Peyer's patch (tissue), 4 donors: ENCODE data around the gene LGALS9C. TPM values are rescaled to one million over a fixed set of nuclear protein-coding genes. Genes with fewer than 3 reads are reported as not detected.
A peak's percentile ranks its signal among the peaks of the same experiment; 100 is the strongest.
"Not testable (repeated sequence)": the region's sequence is repeated elsewhere in the genome, so short reads cannot be mapped to it uniquely, and the experiment has no call there.

ENCODE experiments used
- DNase-seq, 3 donors: peaks; one replicate each; pipeline ENCODE4 v3.0.0-alpha.2; 2017 to 2019
- H3K27ac ChIP-seq, 4 donors: fragments of 200-600 bp; sonication (generic); one replicate each; pipeline ENCODE4 v1.5.1; 2016 to 2019
- H3K27me3 ChIP-seq, 2 donors: fragments of 200-600 bp; sonication (generic); one replicate each; pipeline ENCODE4 v1.5.1; 2019
- H3K36me3 ChIP-seq, 3 donors: fragments of 200-600 bp; sonication (generic); one replicate each; pipeline ENCODE4 v1.5.1; 2016 to 2019
- H3K4me1 ChIP-seq, 4 donors: fragments of 200-600 bp; sonication (generic); one replicate each; pipeline ENCODE4 v1.5.1; 2016 to 2019
- H3K4me3 ChIP-seq, 4 donors: fragments of 200-600 bp; sonication (generic); 1 replicate in 3 of 4; 2 replicates in 1 of 4; pipeline ENCODE4 v1.5.1; 2016 to 2019; ENCODE audit warnings: mild to moderate bottlenecking in 1 of 4
- H3K9me3 ChIP-seq, 4 donors: fragments of 200-600 bp; sonication (generic); one replicate each; pipeline ENCODE4 v1.5.1; 2016 to 2019; ENCODE audit warnings: mild to moderate bottlenecking in 1 of 4
- small RNA-seq, 2 donors: library from RNA; depleted of rRNA; stranded (forward); fragments of <200 nt; gene quantifications; one replicate each; pipeline ENCODE3, GENCODE V24; 2016
- total RNA-seq, 4 donors: library from RNA; depleted of rRNA; stranded (reverse); fragments of >200 nt; gene quantifications; one replicate each; pipeline ENCODE4 v1.1.0, GENCODE V29; 2016

The LGALS9C gene
- total RNA-seq, 4 donors from 2014 or later = 15.3 to 47.3 (median 19.7) TPM

DNA sequence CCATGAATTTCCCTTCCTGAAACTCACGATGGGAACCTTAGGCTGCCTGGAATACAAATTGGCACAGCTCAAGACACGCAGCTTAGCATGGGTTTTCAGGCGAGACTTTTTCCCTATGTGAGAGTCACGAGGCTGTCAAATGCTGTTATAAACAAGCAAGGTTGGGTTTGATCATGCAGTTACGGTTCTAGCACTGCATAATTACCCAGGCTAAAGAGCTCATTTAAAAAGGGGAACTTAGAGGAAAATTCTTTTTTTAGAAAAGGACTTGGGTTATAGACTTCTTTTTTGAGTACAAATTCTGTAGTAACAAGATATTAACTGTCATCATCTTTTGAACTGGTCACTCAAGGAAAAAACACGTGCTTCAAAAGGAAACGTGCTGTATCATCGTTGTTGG, 44.5 kb downstream of the LGALS9C start:
- not testable (repeated sequence) for H3K27me3 ChIP-seq, DNase-seq, H3K36me3 ChIP-seq, H3K4me1 ChIP-seq, H3K4me3 ChIP-seq, H3K9me3 ChIP-seq, H3K27ac ChIP-seq

DNA sequence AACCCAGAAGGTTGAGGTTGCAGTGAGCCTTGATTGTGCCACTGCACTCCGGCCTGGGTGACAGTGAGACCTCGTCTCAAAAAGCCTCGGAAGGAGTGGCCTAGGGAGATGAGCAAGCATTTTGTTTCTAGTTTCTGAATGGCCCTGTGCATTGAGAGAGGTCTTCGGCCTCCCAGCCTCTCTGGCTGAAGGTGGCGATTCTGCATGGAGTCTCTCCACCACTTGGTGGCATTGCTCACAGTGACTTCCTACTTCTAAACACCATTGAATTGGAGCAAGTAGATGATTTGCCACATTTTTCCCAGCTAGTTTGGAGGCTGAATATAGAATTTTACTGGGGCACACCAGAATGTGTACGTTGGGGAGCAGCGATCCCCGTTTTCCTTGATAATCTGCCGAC, 48.4 kb downstream of the LGALS9C start:
- not testable (repeated sequence) for DNase-seq, H3K4me1 ChIP-seq, H3K27ac ChIP-seq, H3K9me3 ChIP-seq, H3K4me3 ChIP-seq, H3K36me3 ChIP-seq, H3K27me3 ChIP-seq

GRCh38 chr17:18526168-18526800, 49.7 kb downstream of the LGALS9C start:
- H3K27ac ChIP-seq, H3K36me3 ChIP-seq, H3K9me3 ChIP-seq, H3K4me3 ChIP-seq, DNase-seq, H3K4me1 ChIP-seq, H3K27me3 ChIP-seq: not testable (repeated sequence)

- DNase-seq = peak in 1 of 3 donors; percentile 47
- H3K36me3 ChIP-seq, H3K4me1 ChIP-seq, H3K27me3 ChIP-seq, H3K9me3 ChIP-seq, H3K4me3 ChIP-seq, H3K27ac ChIP-seq: not testable (repeated sequence)
Measured at GRCh38 chr17:18527354-18527753, 50.8 kb downstream of the LGALS9C start.

- not testable (repeated sequence) for H3K4me3 ChIP-seq, H3K4me1 ChIP-seq, H3K27me3 ChIP-seq, H3K9me3 ChIP-seq, DNase-seq, H3K27ac ChIP-seq, H3K36me3 ChIP-seq
Measured at GRCh38 chr17:18528435-18528834, 51.8 kb downstream of the LGALS9C start.

DNA sequence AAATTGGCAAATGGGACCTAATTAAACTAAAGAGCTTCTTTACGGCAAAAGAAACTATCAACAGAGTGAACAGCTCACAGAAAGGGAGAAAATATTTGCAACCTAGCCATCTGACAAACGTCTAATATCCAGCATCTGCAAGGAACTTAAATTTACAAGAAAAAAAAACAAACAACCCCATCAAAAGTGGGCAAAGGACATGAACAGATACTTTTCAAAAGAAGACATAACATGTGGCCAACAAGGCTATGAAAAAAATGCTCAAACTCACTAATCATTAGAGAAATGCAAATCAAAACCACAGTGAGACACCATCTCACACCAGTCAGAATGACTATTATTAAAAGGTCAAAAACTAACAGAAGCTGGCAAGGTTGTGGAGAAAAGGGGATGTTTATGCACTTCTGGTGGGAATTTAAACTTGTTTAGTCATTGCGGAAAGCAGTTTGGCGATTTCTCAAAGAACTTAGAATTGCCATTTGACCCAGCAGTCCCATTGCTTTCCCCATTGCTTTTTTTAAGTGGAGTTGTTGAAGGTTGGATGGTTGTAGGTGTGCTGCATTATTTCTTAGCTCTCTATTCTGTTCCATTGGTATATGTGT, 52.4 kb downstream of the LGALS9C start:
- H3K4me1 ChIP-seq, H3K27ac ChIP-seq, H3K4me3 ChIP-seq, DNase-seq, H3K27me3 ChIP-seq, H3K36me3 ChIP-seq, H3K9me3 ChIP-seq: not testable (repeated sequence)

- not testable (repeated sequence) for H3K36me3 ChIP-seq, DNase-seq, H3K27ac ChIP-seq, H3K9me3 ChIP-seq, H3K27me3 ChIP-seq, H3K4me1 ChIP-seq, H3K4me3 ChIP-seq
Measured at GRCh38 chr17:18530405-18530804, 53.8 kb downstream of the LGALS9C start.

DNA sequence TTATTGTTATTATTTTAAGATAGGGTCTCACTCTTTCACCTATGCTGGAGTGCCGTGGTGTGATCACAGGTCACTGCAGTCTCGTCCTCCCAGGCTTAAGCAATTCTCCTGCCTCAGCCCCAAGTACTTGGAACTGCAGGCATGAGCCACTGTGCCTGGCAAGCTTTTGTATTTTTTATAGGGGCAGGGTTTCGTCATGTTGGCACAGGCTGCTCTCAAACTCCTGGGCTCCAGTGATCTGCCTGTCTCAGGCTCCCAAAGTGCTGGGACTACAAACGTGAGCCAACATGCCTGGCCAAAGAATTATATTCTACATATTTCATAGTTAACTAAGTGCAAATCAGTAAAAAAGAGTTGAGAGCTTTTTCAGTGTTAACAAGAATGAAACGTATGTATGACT, 65.6 kb downstream of the LGALS9C start:
- H3K9me3 ChIP-seq, DNase-seq, H3K36me3 ChIP-seq, H3K27ac ChIP-seq, H3K4me1 ChIP-seq, H3K27me3 ChIP-seq, H3K4me3 ChIP-seq: not testable (repeated sequence)

GRCh38 chr17:18542907-18543306, 66.3 kb downstream of the LGALS9C start:
- not testable (repeated sequence) for H3K27me3 ChIP-seq, H3K4me1 ChIP-seq, H3K36me3 ChIP-seq, H3K9me3 ChIP-seq, H3K27ac ChIP-seq, DNase-seq, H3K4me3 ChIP-seq

Small RNAs within 50 kb of the gene (small RNA-seq; reads per million reads assigned to genes)
- gene AL353997.1 (0 reads per million in 2 donors), gene AL353997.4 (0 reads per million in 2 donors)

Other genes with a start within 250 kb of the LGALS9C start
- 100 to 1,000 TPM; 311 to 538 (median 419) TPM for gene FLII, start 218.1 kb upstream of the LGALS9C start, total RNA-seq
- gene MIEF2, start 216.1 kb upstream of the LGALS9C start, total RNA-seq = 10 to 100 TPM in 3 of 4 donors, 1 to 10 TPM in 1; 3.3 to 49.6 (median 22.9) TPM
- 10 to 100 TPM; 25.7 to 49.7 (median 35.0) TPM for gene TOP3A, start 161.8 kb upstream of the LGALS9C start, total RNA-seq
- 10 to 100 TPM; 13.2 to 24.7 (median 18.3) TPM for gene SMCR8, start 161.5 kb upstream of the LGALS9C start, total RNA-seq
- gene SHMT1, start 113.2 kb upstream of the LGALS9C start, total RNA-seq = 100 to 1,000 TPM in 3 of 4 donors, 10 to 100 TPM in 1; 75.9 to 128 (median 110) TPM
- gene EVPLL, start 99.0 kb upstream of the LGALS9C start, total RNA-seq = under 1 TPM in 1 of 4 donors, not detected in 3; 0.67 TPM
- not detected for gene TBC1D28, start 167.6 kb downstream of the LGALS9C start, total RNA-seq
- gene FOXO3B, start 205.5 kb downstream of the LGALS9C start, total RNA-seq = 10 to 100 TPM in 1 of 4 donors, 1 to 10 TPM in 3; 2.5 to 14.0 (median 5.5) TPM